Activated naive CD8-positive, alpha-beta T cell treated with anti-CD3 and anti-CD28 coated beads for 36 hours (primary cell): Measurements from ENCODE around the gene NKD1. TPM values are rescaled to one million over a fixed set of nuclear protein-coding genes. Genes with fewer than 3 reads are reported as not detected.
"Not testable (repeated sequence)": the region's sequence is repeated elsewhere in the genome, so short reads cannot be mapped to it uniquely, and the experiment has no call there.

Source experiments
- DNase-seq: peaks from one replicate; pipeline ENCODE4 v3.0.0; 2021
- H3K27ac Mint-ChIP-seq: one replicate; pipeline ENCODE4 v1.8.0; 2022; ENCODE audit warnings: mild to moderate bottlenecking, moderate library complexity, mixed read lengths
- H3K27me3 Mint-ChIP-seq: one replicate; pipeline ENCODE4 v1.8.0; 2022; ENCODE audit warnings: mild to moderate bottlenecking, mixed read lengths
- H3K36me3 Mint-ChIP-seq: one replicate; pipeline ENCODE4 v1.8.0; 2021; ENCODE audit warnings: mild to moderate bottlenecking, mixed read lengths
- H3K4me1 Mint-ChIP-seq: one replicate; pipeline ENCODE4 v1.8.0; 2021; ENCODE audit warnings: mixed read lengths
- H3K4me3 Mint-ChIP-seq: one replicate; pipeline ENCODE4 v1.8.0; 2022; ENCODE audit warnings: mild to moderate bottlenecking, moderate library complexity, mixed read lengths
- H3K9me3 Mint-ChIP-seq: one replicate; pipeline ENCODE4 v1.8.0; 2022; ENCODE audit warnings: mixed read lengths
- total RNA-seq, 2 experiments: library from RNA; stranded (reverse); gene quantifications; one replicate each; pipeline ENCODE4 v1.2.3, GENCODE V29; 2021

The NKD1 gene
- total RNA-seq, 2 experiments from 2014 or later: 0.86 to 0.87 TPM

DNA sequence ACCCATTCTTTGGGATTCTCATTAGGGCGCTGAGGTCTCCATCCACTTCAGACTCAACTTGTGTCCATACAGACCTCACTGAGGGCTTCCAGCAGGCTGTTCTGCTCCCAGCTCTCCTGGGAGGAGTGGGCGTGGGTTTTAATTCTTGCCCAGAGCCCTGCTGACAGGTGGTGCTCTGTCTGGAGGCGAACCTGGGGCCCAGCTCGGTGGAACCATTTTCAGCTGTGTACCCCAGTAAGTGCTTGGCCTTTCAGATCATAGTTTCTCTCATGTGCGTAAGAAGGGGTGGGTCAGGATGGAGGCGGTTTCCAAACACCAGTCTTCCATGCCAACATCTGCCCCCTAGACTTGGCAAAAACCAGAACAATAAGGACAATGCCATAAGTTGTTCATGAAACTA is 21.4 kb upstream of the NKD1 start:
- peaks cover 4% of the 10 kb centered on the region for H3K36me3 Mint-ChIP-seq
- H3K27me3 Mint-ChIP-seq: peaks cover 3% of the 10 kb centered on the region
- no peak for DNase-seq
- peaks cover 11% of the 10 kb centered on the region for H3K9me3 Mint-ChIP-seq
- no peaks in the 10 kb centered on the region for H3K4me1 Mint-ChIP-seq
- no peak overlapping the region for H3K4me3 Mint-ChIP-seq
- H3K27ac Mint-ChIP-seq: no peak overlapping the region

- peaks cover 4% of the 10 kb centered on the region for H3K36me3 Mint-ChIP-seq
- peaks cover 11% of the 10 kb centered on the region for H3K9me3 Mint-ChIP-seq
- H3K4me3 Mint-ChIP-seq: no peak overlapping the region
- H3K27ac Mint-ChIP-seq: no peak overlapping the region
- no peaks in the 10 kb centered on the region for H3K4me1 Mint-ChIP-seq
- H3K27me3 Mint-ChIP-seq: peaks cover under 1% of the 10 kb centered on the region
- DNase-seq: no peak
These were observed 19.4 kb upstream of the NKD1 start for GRCh38 chr16:50528820-50529219.

DNA sequence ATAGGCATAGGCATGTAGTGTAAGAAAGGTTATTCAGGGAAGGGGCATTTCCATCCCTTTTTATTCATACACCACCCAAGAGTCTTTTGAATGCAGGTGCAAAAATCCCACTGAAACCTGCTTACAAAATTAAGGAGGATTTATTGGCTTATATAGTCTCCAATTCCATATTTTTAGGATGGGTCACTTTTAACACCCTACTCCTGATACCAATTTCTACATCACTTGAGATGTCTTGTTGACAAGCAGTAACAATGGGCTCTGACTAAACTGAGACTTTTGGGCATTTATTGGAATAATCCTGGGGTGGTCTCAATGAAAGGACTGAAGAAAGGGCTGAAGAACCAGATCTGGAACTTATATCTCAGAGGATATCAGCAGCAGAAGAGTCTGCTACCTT is 18.9 kb upstream of the NKD1 start:
- H3K9me3 Mint-ChIP-seq: peaks cover 11% of the 10 kb centered on the region
- peaks cover 4% of the 10 kb centered on the region for H3K36me3 Mint-ChIP-seq
- no peaks in the 10 kb centered on the region for H3K4me1 Mint-ChIP-seq
- DNase-seq: no peak
- no peaks in the 10 kb centered on the region for H3K27me3 Mint-ChIP-seq
- no peak overlapping the region for H3K27ac Mint-ChIP-seq
- no peak overlapping the region for H3K4me3 Mint-ChIP-seq

GRCh38 chr16:50530277-50531236 is 17.6 kb upstream of the NKD1 start:
- Mint-ChIP-seq H3K27me3 (no peaks in the 10 kb centered on the region), H3K4me1 (no peaks in the 10 kb centered on the region), H3K9me3 (peaks cover 11% of the 10 kb centered on the region), H3K27ac (no peak overlapping the region), H3K36me3 (peaks cover 4% of the 10 kb centered on the region), H3K4me3 (no peak overlapping the region)
- no peak for DNase-seq

- Mint-ChIP-seq H3K4me3 (no peak overlapping the region), H3K27me3 (no peaks in the 10 kb centered on the region), H3K9me3 (peaks cover 11% of the 10 kb centered on the region), H3K27ac (no peak overlapping the region), H3K36me3 (peaks cover 4% of the 10 kb centered on the region), H3K4me1 (no peaks in the 10 kb centered on the region)
- no peak for DNase-seq
These were observed 16.8 kb upstream of the NKD1 start for GRCh38 chr16:50531359-50531758.

GRCh38 chr16:50531901-50532300 is 16.3 kb upstream of the NKD1 start:
- H3K27ac Mint-ChIP-seq: no peak overlapping the region
- no peak for DNase-seq
- H3K27me3 Mint-ChIP-seq: no peaks in the 10 kb centered on the region
- H3K4me3 Mint-ChIP-seq: no peak overlapping the region
- H3K36me3 Mint-ChIP-seq: peaks cover 4% of the 10 kb centered on the region
- H3K4me1 Mint-ChIP-seq: no peaks in the 10 kb centered on the region
- peaks cover 11% of the 10 kb centered on the region for H3K9me3 Mint-ChIP-seq

GRCh38 chr16:50532576-50532975 is 15.6 kb upstream of the NKD1 start:
- H3K36me3 Mint-ChIP-seq: peaks cover 4% of the 10 kb centered on the region
- H3K27me3 Mint-ChIP-seq: no peaks in the 10 kb centered on the region
- no peaks in the 10 kb centered on the region for H3K4me1 Mint-ChIP-seq
- peaks cover 11% of the 10 kb centered on the region for H3K9me3 Mint-ChIP-seq
- H3K4me3 Mint-ChIP-seq: no peak overlapping the region
- no peak for DNase-seq
- H3K27ac Mint-ChIP-seq: no peak overlapping the region

DNA sequence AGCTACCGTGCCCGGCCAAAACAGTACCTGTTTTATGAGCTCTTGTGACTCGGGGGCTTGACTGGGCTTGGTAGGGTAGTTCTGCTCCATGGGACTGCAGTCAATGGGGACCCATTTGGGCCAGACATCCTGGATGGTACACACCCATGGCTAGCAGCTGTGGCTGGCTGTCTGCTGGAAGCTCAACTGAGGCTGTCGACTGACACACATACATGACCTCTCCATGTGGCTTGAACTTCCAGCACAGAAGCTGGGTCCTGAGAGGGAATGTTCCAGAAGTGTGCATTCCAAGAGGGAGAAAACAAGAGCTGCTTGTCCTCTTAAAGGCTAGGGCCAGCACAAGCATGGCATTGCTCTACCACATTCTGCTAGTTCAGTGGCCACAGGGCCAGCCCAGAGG is 14.9 kb upstream of the NKD1 start:
- Mint-ChIP-seq H3K27ac (no peak overlapping the region), H3K27me3 (no peaks in the 10 kb centered on the region), H3K9me3 (peaks cover 11% of the 10 kb centered on the region), H3K36me3 (peaks cover 4% of the 10 kb centered on the region), H3K4me3 (no peak overlapping the region), H3K4me1 (no peaks in the 10 kb centered on the region)
- DNase-seq: no peak

DNA sequence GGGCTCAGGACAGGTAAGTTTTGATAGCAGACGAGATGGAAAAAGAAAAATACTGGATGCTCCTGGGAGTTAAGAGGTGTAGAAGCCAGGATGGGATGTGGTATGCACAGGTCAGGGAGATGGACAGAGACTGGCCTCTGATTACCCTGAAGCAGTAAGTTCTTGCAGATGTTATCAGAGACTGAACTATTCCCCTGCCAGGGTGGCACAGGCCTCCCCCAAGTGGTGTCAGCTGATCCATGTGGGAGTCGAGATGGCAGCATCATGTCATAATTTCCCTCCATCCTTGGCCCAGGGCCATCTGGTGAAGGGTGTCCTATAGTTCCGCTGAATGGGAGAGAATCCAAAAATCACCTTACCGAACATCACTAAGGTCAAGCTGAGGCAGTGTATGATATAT is 14.1 kb upstream of the NKD1 start:
- Mint-ChIP-seq H3K4me1 (no peaks in the 10 kb centered on the region), H3K27ac (no peak overlapping the region), H3K4me3 (no peak overlapping the region), H3K36me3 (peaks cover 4% of the 10 kb centered on the region), H3K27me3 (no peaks in the 10 kb centered on the region), H3K9me3 (peaks cover 11% of the 10 kb centered on the region)
- no peak for DNase-seq

DNA sequence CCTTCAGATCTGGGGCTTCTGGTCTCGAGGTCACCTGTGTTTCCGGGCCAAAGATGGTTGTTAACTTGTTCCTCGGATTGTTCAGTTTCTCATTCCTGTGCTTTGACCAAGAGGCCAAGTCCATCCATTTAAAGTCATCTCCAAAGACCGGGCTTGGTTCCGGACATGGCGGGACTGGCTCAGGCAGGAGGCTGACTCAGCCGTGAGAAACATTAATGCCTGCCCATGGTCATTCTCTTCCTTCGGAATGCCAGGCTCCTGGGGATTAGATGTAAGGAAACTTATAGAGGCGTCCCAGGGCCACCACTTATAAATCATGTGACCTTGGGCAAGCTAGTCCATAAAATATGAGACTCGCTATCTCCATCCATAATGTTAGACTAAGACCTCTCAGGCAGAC is 13.6 kb upstream of the NKD1 start:
- no peaks in the 10 kb centered on the region for H3K4me1 Mint-ChIP-seq
- no peak overlapping the region for H3K4me3 Mint-ChIP-seq
- H3K27me3 Mint-ChIP-seq: no peaks in the 10 kb centered on the region
- no peak overlapping the region for H3K27ac Mint-ChIP-seq
- peaks cover 9% of the 10 kb centered on the region for H3K9me3 Mint-ChIP-seq
- peaks cover 4% of the 10 kb centered on the region for H3K36me3 Mint-ChIP-seq
- no peak for DNase-seq

- Mint-ChIP-seq H3K9me3 (peaks cover 8% of the 10 kb centered on the region), H3K36me3 (peaks cover 4% of the 10 kb centered on the region), H3K4me3 (no peak overlapping the region), H3K27me3 (no peaks in the 10 kb centered on the region), H3K4me1 (no peaks in the 10 kb centered on the region), H3K27ac (no peak overlapping the region)
- DNase-seq: no peak
These were observed 13.2 kb upstream of the NKD1 start for GRCh38 chr16:50534958-50535357.

DNA sequence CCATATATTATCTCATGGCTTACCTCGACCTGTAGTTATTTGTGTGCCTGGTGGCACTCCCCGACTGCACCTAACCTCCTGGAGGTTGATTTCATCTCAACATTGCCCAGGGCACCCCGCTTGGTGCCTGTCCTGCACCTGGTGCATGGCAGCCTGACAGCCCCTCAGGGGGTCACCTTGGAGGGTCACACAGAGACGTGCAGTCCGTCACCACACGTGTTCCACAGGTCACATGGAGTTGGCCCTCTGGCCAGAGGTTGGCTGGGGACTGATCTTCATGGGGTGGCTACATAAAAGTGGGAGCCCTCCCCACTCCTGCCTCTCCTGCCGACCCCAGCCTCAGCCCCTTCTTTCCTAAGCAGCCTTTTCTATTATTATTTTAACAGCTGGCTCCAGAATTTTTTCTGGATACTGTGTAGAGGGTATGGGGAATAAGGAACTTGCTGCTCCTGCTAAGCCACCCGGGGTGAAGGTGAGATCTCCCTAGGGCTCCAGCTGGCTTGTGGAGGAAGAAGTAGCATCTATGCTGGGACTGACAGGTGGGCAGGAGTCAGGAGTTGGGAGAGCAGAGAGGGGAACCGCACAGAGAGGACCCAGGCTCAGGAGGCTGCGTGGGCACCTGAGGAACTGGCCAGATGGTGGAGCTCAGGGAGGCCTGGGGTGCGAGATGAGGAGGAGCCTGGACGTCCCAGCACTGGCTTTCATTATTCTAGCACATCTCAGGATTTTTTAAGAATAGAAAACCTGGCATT is 12.5 kb upstream of the NKD1 start:
- Mint-ChIP-seq H3K27me3 (no peaks in the 10 kb centered on the region), H3K4me1 (no peaks in the 10 kb centered on the region), H3K27ac (no peak overlapping the region), H3K36me3 (peaks cover 2% of the 10 kb centered on the region), H3K4me3 (no peak overlapping the region), H3K9me3 (peaks cover 2% of the 10 kb centered on the region)
- DNase-seq: no peak

DNA sequence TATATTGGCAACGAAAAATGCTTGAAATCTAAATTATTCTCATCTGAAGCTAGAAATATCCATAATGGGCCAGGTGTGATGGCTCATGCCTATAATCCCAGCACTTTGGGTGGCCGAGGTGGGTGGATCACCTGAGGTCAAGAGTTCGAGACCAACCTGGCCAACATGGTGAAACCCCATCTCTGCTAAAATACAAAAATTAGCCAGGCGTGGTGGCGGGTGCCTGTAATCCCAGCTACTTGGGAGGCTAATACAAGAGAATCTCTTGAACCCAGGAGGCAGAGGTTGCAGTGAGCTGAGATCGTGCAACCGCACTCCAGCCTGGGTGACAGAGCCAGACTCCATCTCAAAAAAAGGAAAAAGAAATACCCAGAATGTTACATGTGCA is 11.9 kb upstream of the NKD1 start:
- not testable (repeated sequence) for H3K9me3 Mint-ChIP-seq

DNA sequence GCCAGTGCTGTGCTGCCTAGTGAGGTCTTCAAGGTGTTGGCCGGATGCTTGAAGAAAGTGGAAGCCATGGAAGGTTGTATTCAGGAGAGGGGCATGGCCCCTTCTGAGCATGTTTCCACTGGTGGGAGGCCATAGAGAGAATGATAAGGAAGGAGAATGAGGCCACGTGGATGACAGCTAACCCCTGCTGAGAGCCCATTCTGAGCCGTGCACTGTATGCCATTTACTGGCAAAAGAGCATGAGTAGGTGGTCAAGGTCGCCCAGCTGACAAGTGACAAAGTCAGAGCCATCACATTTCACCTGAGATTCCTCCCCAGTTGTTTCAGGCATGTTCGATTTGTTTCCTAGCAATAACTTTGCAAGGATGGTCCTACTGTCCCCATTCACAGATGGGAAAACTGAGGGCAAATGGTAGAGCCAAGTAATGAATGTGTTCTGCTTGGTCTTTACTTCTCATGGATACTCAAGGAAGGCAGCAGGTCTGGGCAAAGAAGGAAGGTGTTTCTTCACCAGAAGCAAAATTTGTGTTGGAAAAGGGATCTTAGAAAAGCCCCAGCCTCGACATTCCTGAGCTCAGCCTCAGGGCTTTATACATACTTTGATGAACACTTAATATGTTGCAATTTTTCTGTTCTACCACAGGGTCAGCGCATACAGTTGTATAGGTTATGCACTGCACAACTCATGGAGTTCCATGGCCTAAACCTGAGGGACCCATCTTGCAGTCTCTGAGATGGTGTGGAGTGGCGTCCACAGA is 10.5 kb upstream of the NKD1 start:
- no peak overlapping the region for H3K4me3 Mint-ChIP-seq
- H3K9me3 Mint-ChIP-seq: no peaks in the 10 kb centered on the region
- H3K27me3 Mint-ChIP-seq: no peaks in the 10 kb centered on the region
- no peaks in the 10 kb centered on the region for H3K4me1 Mint-ChIP-seq
- no peak for DNase-seq
- no peaks in the 10 kb centered on the region for H3K36me3 Mint-ChIP-seq
- no peak overlapping the region for H3K27ac Mint-ChIP-seq

More for the DNA sequence above, 11.9 kb upstream of the NKD1 start:
- not testable (repeated sequence) for H3K36me3 Mint-ChIP-seq, H3K27ac Mint-ChIP-seq, H3K4me3 Mint-ChIP-seq, H3K27me3 Mint-ChIP-seq, DNase-seq, H3K4me1 Mint-ChIP-seq

DNA sequence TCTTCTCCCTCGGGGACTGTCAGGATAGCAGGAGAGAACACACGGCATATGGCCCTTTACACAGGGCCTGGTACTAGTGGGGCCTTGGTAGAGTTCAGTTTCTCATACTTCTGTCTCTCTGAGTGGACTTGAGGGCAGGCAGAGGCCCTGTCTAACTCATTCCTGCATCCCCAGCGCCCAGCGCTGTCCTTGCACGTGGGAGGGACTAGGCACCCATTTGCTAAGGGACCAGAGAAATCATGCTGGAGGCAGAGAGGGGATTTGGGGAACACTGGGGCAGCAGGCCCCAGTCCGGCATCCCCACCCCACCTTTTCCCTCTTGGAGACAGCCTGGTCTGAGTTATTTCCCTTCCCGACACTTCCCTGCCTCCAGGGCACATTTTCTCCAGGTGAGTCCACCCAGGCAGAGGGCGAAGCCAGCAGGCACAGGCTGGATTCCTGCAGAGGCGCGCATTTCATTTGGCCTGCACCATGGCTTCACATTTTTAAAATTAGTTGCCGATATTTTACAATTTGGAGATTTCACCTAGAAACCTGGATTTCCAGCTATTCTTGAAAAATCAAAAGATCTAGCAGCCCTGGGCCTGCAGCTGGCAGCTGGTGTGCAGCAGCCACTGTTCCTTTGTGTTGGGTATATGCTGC is 9.7 kb upstream of the NKD1 start:
- Mint-ChIP-seq H3K27me3 (no peaks in the 10 kb centered on the region), H3K27ac (no peak overlapping the region)

More for the DNA sequence above, 9.7 kb upstream of the NKD1 start:
- Mint-ChIP-seq H3K9me3 (no peaks in the 10 kb centered on the region), H3K4me3 (no peak overlapping the region), H3K4me1 (no peaks in the 10 kb centered on the region), H3K36me3 (no peaks in the 10 kb centered on the region)
- no peak for DNase-seq
